Endothelial cell of umbilical vein (primary cell): ENCODE results near the gene GRIFIN. TPM values are rescaled to one million over a fixed set of nuclear protein-coding genes. Genes with fewer than 3 reads are reported as not detected.

Source experiments
- BruUV-seq: library from RNA; stranded (reverse); fragments of 400-500 nt; replicated peaks from 2 replicates; lab custom pipeline; 2021; lab: Mats Ljungman, UMichigan
- CTCF ChIA-PET: fragments of 300-600, 350-600 bp; sonication (Branson Sonifier 250); formaldehyde crosslinking; loops from one replicate; lab custom pipeline; 2021; ENCODE audit warnings: antibody characterized with exemption, inconsistent platforms; lab: Charles Lee
- POLR2A ChIA-PET: fragments of 300-600, 350-600 bp; sonication (Branson Sonifier 250); formaldehyde crosslinking; loops from one replicate; lab custom pipeline; 2021; ENCODE audit warnings: antibody characterized with exemption, inconsistent platforms; lab: Charles Lee
- DNase-seq: peaks from one replicate; pipeline ENCODE4 v3.0.0-alpha.2; 2011; ENCODE audit warnings: low read depth, low spot score
- FAIRE-seq: peaks from 2 replicates; lab custom pipeline; 2011; peaks lifted over from hg19 to GRCh38; lab: Jason Lieb, UNC
- H2AFZ ChIP-seq: 2 replicates; pipeline ENCODE4 v1.6.0; 2012; ENCODE audit warnings: low read depth, low read length, control low read depth, inconsistent platforms
- H3K27ac ChIP-seq: 2 replicates; pipeline ENCODE4 v1.5.1; 2011; ENCODE audit warnings: low read depth, mild to moderate bottlenecking, control low read depth, low read length, moderate library complexity; ENCODE audit not compliant: insufficient read depth
- H3K27me3 ChIP-seq, 2 experiments: 2 replicates each; pipeline versions ENCODE4 v1.6.0 to v1.6.1; 2011; ENCODE audit warnings: low read length in 2 of 2, mixed read lengths in 1 of 2; ENCODE audit not compliant: control insufficient read depth in 2 of 2, insufficient read depth in 2 of 2
- H3K36me3 ChIP-seq, 2 experiments: 2 replicates in 1 of 2; 3 replicates in 1 of 2; pipeline ENCODE4 v1.5.1; 2011; ENCODE audit warnings: low read length in 2 of 2, mild to moderate bottlenecking in 1 of 2, moderate library complexity in 1 of 2; ENCODE audit not compliant: control insufficient read depth in 2 of 2, insufficient read depth in 2 of 2; ENCODE audit errors: extremely low read depth in 1 of 2
- H3K4me1 ChIP-seq: 3 replicates; pipeline ENCODE4 v1.5.1; 2011; ENCODE audit warnings: mild to moderate bottlenecking, low read length; ENCODE audit not compliant: control insufficient read depth, insufficient read depth; ENCODE audit errors: extremely low read depth
- H3K4me2 ChIP-seq: 2 replicates; pipeline ENCODE4 v1.6.1; 2011; ENCODE audit warnings: low read length, control low read depth, mixed read lengths; ENCODE audit not compliant: insufficient read depth
- H3K4me3 ChIP-seq, 3 experiments: fragments of 200-600 bp in 1 of 3; sonication (generic), shearing (Covaris generic) in 1 of 3; replicated peaks in 1 of 3; 2 replicates each; pipeline ENCODE4 v1.5.1; 2011 to 2016; ENCODE audit warnings: control low read depth in 3 of 3, low read length in 3 of 3, mild to moderate bottlenecking in 2 of 3, inconsistent platforms in 1 of 3, low read depth in 1 of 3, moderate library complexity in 1 of 3; ENCODE audit not compliant: insufficient read depth in 1 of 3
- H3K79me2 ChIP-seq: 2 replicates; pipeline ENCODE4 v1.6.0; 2012; ENCODE audit warnings: low read length, inconsistent platforms; ENCODE audit not compliant: control insufficient read depth, insufficient read depth
- H3K9ac ChIP-seq: replicated peaks from 2 replicates; pipeline ENCODE3; 2011; ENCODE audit warnings: low read length, control low read depth; ENCODE audit not compliant: insufficient read depth; ENCODE audit errors: extremely low read depth
- H3K9me1 ChIP-seq: replicated peaks from 3 replicates; pipeline ENCODE4 v1.6.0; 2011; ENCODE audit warnings: mild to moderate bottlenecking, low read length; ENCODE audit not compliant: control insufficient read depth, insufficient read depth; ENCODE audit errors: extremely low read depth
- H3K9me3 ChIP-seq: replicated peaks from 2 replicates; pipeline ENCODE4 v1.5.1; 2012; ENCODE audit warnings: low read length, inconsistent platforms; ENCODE audit not compliant: control insufficient read depth, insufficient read depth
- H4K20me1 ChIP-seq: replicated peaks from 2 replicates; pipeline ENCODE3; 2011; ENCODE audit warnings: mild to moderate bottlenecking, low read length; ENCODE audit not compliant: control insufficient read depth, insufficient read depth; ENCODE audit errors: extremely low read depth
- EZH2 ChIP-seq: IDR thresholded peaks from 2 replicates; pipeline ENCODE4 v1.6.1; 2012; ENCODE audit warnings: borderline replicate concordance, low read depth, mild to moderate bottlenecking, moderate library complexity, low read length, inconsistent platforms; ENCODE audit not compliant: severe bottlenecking
- FOS ChIP-seq: IDR thresholded peaks from 2 replicates; pipeline ENCODE4 v1.6.1; 2011; ENCODE audit warnings: mild to moderate bottlenecking, low read length, moderate library complexity, borderline replicate concordance; ENCODE audit not compliant: insufficient read depth
- GATA2 ChIP-seq: IDR thresholded peaks from 2 replicates; pipeline ENCODE4 v1.7.0; 2011; ENCODE audit warnings: low read depth, mild to moderate bottlenecking, moderate library complexity, mixed read lengths, low read length; ENCODE audit not compliant: insufficient read length, insufficient read depth
- JUN ChIP-seq: IDR thresholded peaks from 2 replicates; pipeline ENCODE4 v1.6.1; 2011; ENCODE audit warnings: borderline replicate concordance, low read depth; ENCODE audit not compliant: insufficient read length, insufficient read depth
- MYC ChIP-seq: IDR thresholded peaks from one replicate; pipeline ENCODE4 v1.6.1; 2011; ENCODE audit warnings: mild to moderate bottlenecking, low read depth, low read length
- POLR2A ChIP-seq: IDR thresholded peaks from 2 replicates; pipeline ENCODE4 v1.6.1; 2012; ENCODE audit warnings: low read depth, mild to moderate bottlenecking, control low read depth, low read length
- POLR2AphosphoS5 ChIP-seq: IDR thresholded peaks from 2 replicates; pipeline ENCODE4 v1.6.1; 2012; ENCODE audit warnings: low read depth, mild to moderate bottlenecking, control low read depth, low read length, moderate library complexity; ENCODE audit not compliant: insufficient read depth
- dilution Hi-C: fragments of 300-500 bp; cut with MboI; formaldehyde crosslinking; loops from one replicate; pipeline ENCODE4 v1.15.0; 2019; ENCODE audit warnings: low sequenced_read_pairs; ENCODE audit not compliant: extremely low pct_ligation_motif_present
- intact Hi-C: fragments of 100-400 bp; cut with micrococcal nuclease; formaldehyde crosslinking; loops from one replicate; pipeline ENCODE4 v1.10.0; 2022
- polyA plus RNA-seq, 4 experiments: library from polyadenylated mRNA; depleted of rRNA in 3 of 4; stranded (reverse) in 3 of 4; unstranded in 1 of 4; fragments of >200 nt; gene quantifications; 2 replicates each; pipeline versions ENCODE4 v1.2.1 to v1.2.3, GENCODE V29; 2011 to 2012; ENCODE audit warnings: missing spikeins in 1 of 4
- total RNA-seq: library from RNA; stranded (reverse); gene quantifications from 2 replicates; pipeline ENCODE4 v1.2.3, GENCODE V29; 2021
- TF ChIP-seq, protein P1 (sequence below): IDR thresholded peaks from 2 replicates; pipeline ENCODE4 v1.6.1; 2011; ENCODE audit not compliant: insufficient read depth, insufficient read length
- TF ChIP-seq, protein P2 (sequence below), 2 donors: IDR thresholded peaks; 1 replicate in 1 of 2; 2 replicates in 1 of 2; pipeline ENCODE4 v1.5.1; 2011; ENCODE audit warnings: low read length in 2 of 2, mild to moderate bottlenecking in 2 of 2, moderate library complexity in 2 of 2, control low read depth in 1 of 2, inconsistent platforms in 1 of 2, low read depth in 1 of 2; ENCODE audit not compliant: insufficient read depth in 1 of 2; ENCODE audit errors: extremely low read depth in 1 of 2

The GRIFIN gene
- total and polyA plus RNA-seq, 2 donors (not counting 3 experiments of a cell fraction or from before 2014, with no cell fraction given) = not detected

DNA sequence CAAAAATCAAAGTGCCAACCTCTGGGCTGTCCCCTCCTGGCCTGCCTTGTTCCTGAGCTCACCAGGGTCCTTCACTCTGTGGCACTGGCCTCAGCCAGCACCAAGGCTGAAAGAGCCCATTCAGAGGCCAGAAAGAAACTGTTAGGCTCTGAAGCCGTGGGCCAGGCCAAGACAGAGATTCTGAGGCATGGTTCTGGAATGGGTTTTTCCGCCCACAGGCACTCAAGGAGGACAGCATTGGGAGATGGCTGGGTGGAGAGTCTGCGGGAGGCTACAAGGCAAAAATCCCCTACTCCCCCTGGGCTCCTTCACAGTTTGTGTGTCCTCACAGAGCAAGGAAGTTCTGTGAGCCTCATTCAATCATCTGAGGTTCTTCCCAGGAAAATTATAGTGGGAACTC, 31.7 kb downstream of the GRIFIN start:
- TF ChIP-seq FOS = no peak
- TF ChIP-seq GATA2 = no peak
- TF ChIP-seq JUN = no peak
- TF ChIP-seq MYC = no peak
- TF ChIP-seq POLR2A = no peak
- TF ChIP-seq EZH2 = no peak
- TF ChIP-seq POLR2AphosphoS5 = no peak
- TF ChIP-seq, protein P1, sequence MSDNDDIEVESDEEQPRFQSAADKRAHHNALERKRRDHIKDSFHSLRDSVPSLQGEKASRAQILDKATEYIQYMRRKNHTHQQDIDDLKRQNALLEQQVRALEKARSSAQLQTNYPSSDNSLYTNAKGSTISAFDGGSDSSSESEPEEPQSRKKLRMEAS = no peak
- TF ChIP-seq, protein P2, sequence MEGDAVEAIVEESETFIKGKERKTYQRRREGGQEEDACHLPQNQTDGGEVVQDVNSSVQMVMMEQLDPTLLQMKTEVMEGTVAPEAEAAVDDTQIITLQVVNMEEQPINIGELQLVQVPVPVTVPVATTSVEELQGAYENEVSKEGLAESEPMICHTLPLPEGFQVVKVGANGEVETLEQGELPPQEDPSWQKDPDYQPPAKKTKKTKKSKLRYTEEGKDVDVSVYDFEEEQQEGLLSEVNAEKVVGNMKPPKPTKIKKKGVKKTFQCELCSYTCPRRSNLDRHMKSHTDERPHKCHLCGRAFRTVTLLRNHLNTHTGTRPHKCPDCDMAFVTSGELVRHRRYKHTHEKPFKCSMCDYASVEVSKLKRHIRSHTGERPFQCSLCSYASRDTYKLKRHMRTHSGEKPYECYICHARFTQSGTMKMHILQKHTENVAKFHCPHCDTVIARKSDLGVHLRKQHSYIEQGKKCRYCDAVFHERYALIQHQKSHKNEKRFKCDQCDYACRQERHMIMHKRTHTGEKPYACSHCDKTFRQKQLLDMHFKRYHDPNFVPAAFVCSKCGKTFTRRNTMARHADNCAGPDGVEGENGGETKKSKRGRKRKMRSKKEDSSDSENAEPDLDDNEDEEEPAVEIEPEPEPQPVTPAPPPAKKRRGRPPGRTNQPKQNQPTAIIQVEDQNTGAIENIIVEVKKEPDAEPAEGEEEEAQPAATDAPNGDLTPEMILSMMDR (IDR thresholded peaks at IDR 0.05; ENCODE audit: extremely low read depth in 1 of 2, insufficient read depth in 1 of 2, low read depth in 1 of 2, low read length in 2 of 2) = no peak
- H4K20me1 ChIP-seq = no peaks in the 10 kb centered on the region
- no peak overlapping the region for H3K4me3 ChIP-seq
- no peaks in the 10 kb centered on the region for H3K9me3 ChIP-seq
- no peak overlapping the region for H3K9ac ChIP-seq
- ChIA-PET POLR2A (no interaction called here), CTCF (no interaction called here)
- FAIRE-seq = no peak
- H3K27me3 ChIP-seq = no peaks in the 10 kb centered on the region
- no peaks in the 10 kb centered on the region for H3K9me1 ChIP-seq
- H2AFZ ChIP-seq = no peak overlapping the region
- H3K79me2 ChIP-seq = no peaks in the 10 kb centered on the region
- H3K4me1 ChIP-seq = no peaks in the 10 kb centered on the region
- DNase-seq = no peak
- intact Hi-C loops (no loop called here), dilution Hi-C loops (no loop called here)
- H3K36me3 ChIP-seq = no peaks in the 10 kb centered on the region
- H3K4me2 ChIP-seq = no peak overlapping the region
- no peak overlapping the region for H3K27ac ChIP-seq
- BruUV-seq = no TSS peak
